ENCODE data around the gene XYLB.
"Not testable (repeated sequence)": the region's sequence is repeated elsewhere in the genome, so short reads cannot be mapped to it uniquely, and the experiment has no call there.

The XYLB gene

DNA sequence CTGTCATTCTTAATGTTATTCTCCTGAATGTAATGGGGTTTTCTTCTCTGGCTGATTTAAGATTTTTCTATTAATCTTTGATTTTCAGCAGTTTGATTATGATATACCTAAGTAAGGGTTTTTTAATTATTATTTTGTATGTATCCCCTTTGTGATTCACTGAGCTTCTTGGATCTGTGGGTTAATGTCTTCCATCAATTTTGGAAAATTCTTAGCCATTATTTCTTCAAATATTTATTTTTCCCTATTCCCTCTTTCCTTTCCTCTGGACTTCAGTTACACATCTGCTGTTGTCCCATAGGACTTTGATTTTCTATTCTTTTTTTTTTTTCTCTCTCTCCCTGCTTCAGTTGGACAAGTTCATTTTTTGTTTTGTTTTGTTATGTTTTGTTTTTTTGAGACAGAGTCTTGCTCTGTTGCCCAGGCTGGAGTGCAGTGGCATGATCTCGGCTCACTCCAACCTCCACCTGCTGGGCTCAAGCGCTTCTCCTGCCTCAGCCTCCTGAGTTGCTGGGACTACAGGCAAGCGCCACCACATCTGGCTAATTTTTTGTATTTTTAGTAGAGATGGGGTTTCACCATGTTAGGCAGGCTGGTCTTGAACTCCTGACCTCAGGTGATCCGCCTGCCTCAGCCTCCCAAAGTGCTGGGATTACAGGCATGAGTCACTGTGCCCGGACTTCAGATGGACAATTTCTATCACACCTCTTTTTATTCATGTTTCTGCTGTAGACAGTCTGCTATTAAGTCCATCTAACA is 40.6 kb downstream of the XYLB start:
- H3K36me3 Mint-ChIP-seq: peaks cover 7% of the 10 kb centered on the region
- H3K4me3 Mint-ChIP-seq: no peak overlapping the region
- H3K9me3 Mint-ChIP-seq: no peaks in the 10 kb centered on the region
- ATAC-seq (no peak), DNase-seq (ENCODE audit: low spot score in 2 of 2) (no peak)
- no peak overlapping the region for H3K27ac Mint-ChIP-seq
- H3K4me1 Mint-ChIP-seq: no peaks in the 10 kb centered on the region

DNA sequence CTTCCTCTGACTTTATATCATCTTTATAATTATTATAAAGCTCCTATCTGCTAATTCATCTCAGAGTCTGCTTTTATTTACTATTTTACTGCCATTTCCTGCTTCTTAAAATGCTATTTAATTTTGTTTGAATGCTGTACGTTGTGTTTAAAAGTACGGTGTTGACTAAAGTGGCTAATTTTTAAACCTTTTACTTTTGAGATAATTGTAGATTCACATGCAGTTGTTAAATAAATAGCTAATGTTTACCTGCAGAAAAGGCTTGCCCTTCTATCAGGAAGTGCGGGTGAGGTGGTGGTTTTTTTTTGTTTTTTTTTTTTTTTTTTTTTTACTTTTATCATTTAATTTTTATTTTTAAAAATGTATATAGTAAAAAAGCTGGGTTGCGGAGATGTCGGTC is 41.3 kb downstream of the XYLB start:
- Mint-ChIP-seq H3K27ac (no peak overlapping the region), H3K4me1 (no peaks in the 10 kb centered on the region), H3K4me3 (no peak overlapping the region), H3K9me3 (no peaks in the 10 kb centered on the region), H3K36me3 (peaks cover 7% of the 10 kb centered on the region)
- ATAC-seq (no peak), DNase-seq (ENCODE audit: low spot score in 2 of 2) (no peak)

DNA sequence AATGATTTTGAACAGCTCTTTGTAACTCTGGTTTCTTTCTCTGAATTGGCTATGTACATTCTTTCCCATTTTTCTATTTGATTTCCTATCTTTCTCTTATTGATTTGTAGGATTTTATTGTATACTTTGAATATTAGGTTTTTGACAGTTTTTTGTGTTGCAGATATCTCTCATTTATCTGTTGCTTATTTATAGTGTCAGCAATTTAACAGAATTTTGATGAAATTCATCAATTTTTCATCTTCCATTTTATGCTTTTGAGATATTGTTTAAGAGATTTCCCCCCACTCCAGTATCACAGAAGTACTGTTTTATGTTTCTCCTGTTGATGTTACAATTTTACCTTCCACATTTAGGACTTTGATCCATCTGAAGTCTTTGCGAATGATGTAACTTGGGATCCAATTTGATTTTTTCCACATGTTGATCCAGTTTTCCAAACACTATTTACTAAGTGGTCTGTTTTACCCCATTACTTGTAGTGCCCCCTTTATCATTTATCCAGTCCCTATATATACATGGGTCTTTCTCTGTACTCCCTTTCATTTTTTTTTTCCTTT is 46.1 kb downstream of the XYLB start:
- DNase-seq (ENCODE audit: low spot score in 2 of 2) (no peak), ATAC-seq (no peak)
- no peak overlapping the region for H3K27ac Mint-ChIP-seq
- H3K36me3 Mint-ChIP-seq: no peaks in the 10 kb centered on the region
- H3K9me3 Mint-ChIP-seq: no peaks in the 10 kb centered on the region
- no peaks in the 10 kb centered on the region for H3K4me1 Mint-ChIP-seq
- no peak overlapping the region for H3K4me3 Mint-ChIP-seq

DNA sequence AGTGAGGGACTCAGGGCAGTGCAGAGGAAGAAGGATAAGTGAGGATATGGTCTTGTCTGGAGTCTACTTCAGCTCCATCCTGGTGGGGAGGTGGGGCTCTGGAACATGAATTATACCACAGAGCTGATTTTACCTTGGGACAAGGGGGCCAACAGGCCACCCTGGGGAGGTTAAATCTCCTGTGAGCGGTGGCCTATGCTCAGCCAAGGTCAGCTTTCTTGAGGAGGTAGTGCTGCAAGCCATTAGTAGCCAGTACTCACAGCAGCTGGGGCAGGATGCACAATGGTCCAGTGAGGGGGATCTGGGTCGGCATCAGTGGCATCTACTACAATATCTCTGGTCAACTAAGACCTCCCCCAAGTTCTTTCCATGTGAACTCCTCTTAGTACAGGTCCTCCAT is 49.7 kb downstream of the XYLB start:
- ATAC-seq (no peak), DNase-seq (ENCODE audit: low spot score in 2 of 2) (peak in 1 of 2 donors; percentile 35)
- H3K4me1 Mint-ChIP-seq: no peaks in the 10 kb centered on the region
- no peak overlapping the region for H3K27ac Mint-ChIP-seq
- H3K9me3 Mint-ChIP-seq: no peaks in the 10 kb centered on the region
- no peak overlapping the region for H3K4me3 Mint-ChIP-seq
- peaks cover 9% of the 10 kb centered on the region for H3K36me3 Mint-ChIP-seq

DNA sequence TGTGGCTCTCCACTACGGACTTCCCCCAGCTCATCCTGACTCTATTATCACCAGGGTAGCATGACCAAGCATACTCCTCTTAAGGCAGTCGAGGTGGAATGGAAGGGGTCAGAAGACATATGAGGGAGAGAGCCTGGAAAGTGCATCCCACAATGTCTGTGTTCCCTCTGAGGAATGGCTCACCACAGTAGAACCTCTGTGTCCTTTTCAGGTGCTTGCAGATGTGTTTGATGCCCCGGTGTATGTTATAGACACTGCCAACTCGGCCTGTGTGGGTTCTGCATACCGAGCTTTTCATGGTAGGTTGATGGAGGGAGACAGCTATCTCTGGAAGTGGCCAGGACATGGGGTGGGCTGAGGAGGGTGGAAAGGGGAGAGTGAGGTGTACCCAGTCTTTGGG is 50.3 kb downstream of the XYLB start:
- no peak for DNase-seq (ENCODE audit: low spot score in 2 of 2)

DNA sequence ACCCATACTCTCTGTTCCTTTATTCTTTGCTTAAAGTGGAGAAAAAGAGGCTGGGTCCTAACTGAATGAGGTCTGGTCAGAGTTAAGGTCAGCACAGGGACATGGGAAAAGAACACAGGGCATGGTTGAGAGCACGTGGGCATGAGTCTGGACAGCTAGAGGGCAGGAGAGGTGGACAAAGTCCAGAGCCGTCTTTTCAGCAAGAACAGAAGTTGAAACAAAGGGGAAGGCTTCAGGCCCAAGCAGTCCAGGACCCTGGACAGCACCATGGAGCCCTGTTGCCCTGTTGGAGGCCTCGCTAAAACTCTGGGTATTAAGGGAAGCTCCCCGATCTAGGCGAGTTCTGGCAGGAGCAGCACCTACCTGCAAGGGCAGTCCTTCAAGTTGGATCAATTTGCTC is 50.7 kb downstream of the XYLB start:
- H3K36me3 Mint-ChIP-seq: peaks cover 9% of the 10 kb centered on the region
- H3K27ac Mint-ChIP-seq: no peak overlapping the region
- H3K4me3 Mint-ChIP-seq: no peak overlapping the region
- no peaks in the 10 kb centered on the region for H3K9me3 Mint-ChIP-seq
- ATAC-seq: no peak
- no peaks in the 10 kb centered on the region for H3K4me1 Mint-ChIP-seq
- peak in 1 of 2 donors; percentile 46 for DNase-seq (ENCODE audit: low spot score in 2 of 2)

More for the DNA sequence above, 50.3 kb downstream of the XYLB start:
- peaks cover 9% of the 10 kb centered on the region for H3K36me3 Mint-ChIP-seq
- no peaks in the 10 kb centered on the region for H3K4me1 Mint-ChIP-seq
- no peak for ATAC-seq
- H3K9me3 Mint-ChIP-seq: no peaks in the 10 kb centered on the region
- no peak overlapping the region for H3K27ac Mint-ChIP-seq
- H3K4me3 Mint-ChIP-seq: no peak overlapping the region

DNA sequence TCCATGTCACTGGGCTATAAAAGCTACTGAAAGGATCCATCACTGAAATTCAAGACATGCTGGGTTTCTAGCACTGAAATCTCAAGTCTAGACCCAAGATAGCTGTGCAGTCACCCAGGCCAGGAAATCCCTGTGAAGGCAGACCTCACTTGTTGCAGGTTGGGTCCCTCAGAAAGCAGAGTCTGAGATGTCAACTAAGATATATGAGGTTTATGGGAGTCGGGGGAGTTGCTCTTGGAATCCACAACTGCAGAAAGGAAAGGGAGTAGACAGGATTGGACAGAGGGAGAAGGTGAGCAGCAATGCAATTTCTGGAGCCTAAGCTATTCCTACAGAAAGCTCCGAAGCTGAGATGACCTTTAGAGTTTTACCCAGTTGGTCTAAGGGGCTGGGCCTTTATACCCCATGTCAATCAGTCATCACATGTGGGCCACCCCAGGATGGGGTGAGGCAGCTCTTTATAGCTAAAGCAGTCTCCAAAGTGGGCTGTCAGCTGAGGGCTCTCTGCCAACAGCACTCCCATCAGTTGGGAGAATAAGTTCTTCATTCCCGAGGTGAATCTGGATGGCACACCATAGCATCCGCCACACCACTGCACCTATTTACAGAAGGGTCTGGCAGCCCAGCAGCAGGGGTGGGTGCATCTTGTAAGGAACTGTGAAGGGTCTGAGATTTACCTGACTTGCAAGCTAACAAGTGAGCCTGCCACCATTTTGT is 54.8 kb downstream of the XYLB start:
- Mint-ChIP-seq H3K4me1 (no peaks in the 10 kb centered on the region), H3K4me3 (no peak overlapping the region), H3K36me3 (peaks cover 9% of the 10 kb centered on the region), H3K27ac (no peak overlapping the region), H3K9me3 (no peaks in the 10 kb centered on the region)
- DNase-seq (ENCODE audit: low spot score in 2 of 2): peak in 1 of 2 donors; percentile 32
- ATAC-seq: no peak

DNA sequence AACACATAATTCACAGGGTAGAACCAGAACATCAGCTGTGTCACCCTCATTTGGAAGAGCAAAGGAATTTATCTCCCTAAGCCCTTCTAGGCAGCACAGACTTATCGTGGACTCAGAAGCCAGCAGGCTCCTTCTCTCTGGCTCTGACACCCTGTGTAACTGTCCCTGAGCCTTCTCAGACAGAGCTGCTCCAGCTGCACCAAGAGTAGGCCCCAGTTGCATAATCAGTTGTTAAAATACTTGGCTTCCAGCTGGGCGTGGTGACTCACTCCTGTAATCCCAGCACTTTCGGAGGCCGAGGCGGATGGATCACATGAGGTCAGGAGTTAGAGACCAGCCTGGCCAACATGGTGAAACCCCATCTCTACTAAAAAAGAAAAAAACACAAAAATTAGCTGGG is 57.7 kb downstream of the XYLB start:
- ATAC-seq: no peak
- no peak overlapping the region for H3K27ac Mint-ChIP-seq
- H3K4me1 Mint-ChIP-seq: no peaks in the 10 kb centered on the region
- H3K9me3 Mint-ChIP-seq: no peaks in the 10 kb centered on the region
- H3K36me3 Mint-ChIP-seq: peaks cover 9% of the 10 kb centered on the region
- no peak overlapping the region for H3K4me3 Mint-ChIP-seq
- DNase-seq (ENCODE audit: low spot score in 2 of 2): no peak

DNA sequence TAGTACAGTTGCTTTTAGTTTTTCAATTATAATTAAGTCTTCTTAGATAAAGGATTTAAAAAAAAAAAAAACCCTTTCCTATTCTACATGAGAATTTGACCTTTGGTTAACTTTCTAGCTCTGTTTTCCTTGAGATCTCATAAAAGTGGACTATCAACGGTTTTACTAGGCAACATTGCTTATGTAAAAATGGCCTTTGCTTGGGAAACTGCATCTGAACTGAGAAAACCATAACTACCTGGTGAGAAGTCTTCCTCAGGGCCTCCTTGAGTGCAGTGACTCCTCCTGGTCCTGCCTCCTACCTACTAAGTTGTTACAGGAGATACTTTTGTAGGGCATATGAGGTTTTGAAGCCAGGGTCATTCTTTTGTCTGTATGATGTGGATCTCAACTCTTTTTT is 65.0 kb downstream of the XYLB start:
- DNase-seq (ENCODE audit: low spot score in 2 of 2) (no peak), ATAC-seq (no peak)
- Mint-ChIP-seq H3K9me3 (no peaks in the 10 kb centered on the region), H3K4me3 (no peak overlapping the region), H3K4me1 (no peaks in the 10 kb centered on the region), H3K27ac (no peak overlapping the region), H3K36me3 (no peaks in the 10 kb centered on the region)

DNA sequence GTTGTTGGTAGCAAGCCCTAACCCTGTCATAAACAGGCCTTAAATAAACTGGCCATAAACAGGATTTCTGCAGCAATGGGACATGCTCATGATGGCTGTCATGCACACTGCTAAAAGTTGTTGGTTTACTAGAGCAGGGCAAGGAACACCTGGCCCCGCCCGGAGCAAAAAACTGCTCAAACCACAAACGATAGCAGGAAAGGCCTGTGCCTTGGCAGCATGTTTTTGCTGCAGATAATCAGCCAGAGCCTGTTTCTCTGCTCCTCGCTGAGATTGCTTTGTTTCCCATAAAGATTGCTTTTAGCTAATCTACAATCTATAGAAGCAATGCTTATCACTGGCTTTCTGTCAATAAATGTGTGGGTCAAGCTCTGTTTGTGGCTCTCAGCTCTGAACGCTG is 74.2 kb downstream of the XYLB start:
- not testable (repeated sequence) for H3K4me3 Mint-ChIP-seq; DNase-seq (ENCODE audit: low spot score in 2 of 2); H3K27ac Mint-ChIP-seq

DNA sequence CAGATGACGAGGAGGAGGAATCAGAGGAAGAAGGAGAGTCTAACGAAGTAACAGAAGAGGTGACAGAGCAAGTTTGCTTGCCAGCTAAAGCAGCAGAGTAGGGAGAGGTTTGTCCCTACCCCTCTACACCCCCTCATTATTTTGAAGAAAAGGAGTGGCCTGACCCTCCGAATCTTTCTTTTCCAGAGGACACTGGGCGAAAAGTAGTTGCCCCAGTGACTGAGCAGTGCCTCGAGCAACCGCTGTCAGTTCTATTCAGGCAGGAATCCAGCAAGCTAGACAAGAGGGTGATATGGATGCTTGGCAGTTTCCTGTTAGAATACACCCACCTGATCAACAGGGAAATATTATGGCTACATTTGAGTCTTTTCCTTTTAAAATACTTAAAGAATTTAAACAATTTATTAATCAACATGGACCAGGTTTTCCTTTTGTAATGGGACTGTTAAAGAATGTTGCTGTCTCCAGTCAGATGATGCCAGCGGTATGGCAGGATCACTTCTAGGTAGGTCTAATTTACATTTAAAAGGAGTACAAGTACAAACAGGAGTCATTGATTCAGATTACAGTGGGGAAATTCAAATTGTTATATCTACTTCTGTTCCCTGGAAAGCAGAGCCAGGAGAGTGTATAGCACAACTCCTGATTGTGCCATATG is 75.2 kb downstream of the XYLB start:
- no peak for DNase-seq (ENCODE audit: low spot score in 2 of 2)
- no peak for ATAC-seq
- H3K27ac Mint-ChIP-seq: no peak overlapping the region
- peaks cover 9% of the 10 kb centered on the region for H3K4me1 Mint-ChIP-seq
- H3K4me3 Mint-ChIP-seq: no peak overlapping the region
- no peaks in the 10 kb centered on the region for H3K36me3 Mint-ChIP-seq
- no peaks in the 10 kb centered on the region for H3K9me3 Mint-ChIP-seq

More for the DNA sequence above, 74.2 kb downstream of the XYLB start:
- H3K9me3 Mint-ChIP-seq, H3K4me1 Mint-ChIP-seq, H3K36me3 Mint-ChIP-seq, ATAC-seq: not testable (repeated sequence)

DNA sequence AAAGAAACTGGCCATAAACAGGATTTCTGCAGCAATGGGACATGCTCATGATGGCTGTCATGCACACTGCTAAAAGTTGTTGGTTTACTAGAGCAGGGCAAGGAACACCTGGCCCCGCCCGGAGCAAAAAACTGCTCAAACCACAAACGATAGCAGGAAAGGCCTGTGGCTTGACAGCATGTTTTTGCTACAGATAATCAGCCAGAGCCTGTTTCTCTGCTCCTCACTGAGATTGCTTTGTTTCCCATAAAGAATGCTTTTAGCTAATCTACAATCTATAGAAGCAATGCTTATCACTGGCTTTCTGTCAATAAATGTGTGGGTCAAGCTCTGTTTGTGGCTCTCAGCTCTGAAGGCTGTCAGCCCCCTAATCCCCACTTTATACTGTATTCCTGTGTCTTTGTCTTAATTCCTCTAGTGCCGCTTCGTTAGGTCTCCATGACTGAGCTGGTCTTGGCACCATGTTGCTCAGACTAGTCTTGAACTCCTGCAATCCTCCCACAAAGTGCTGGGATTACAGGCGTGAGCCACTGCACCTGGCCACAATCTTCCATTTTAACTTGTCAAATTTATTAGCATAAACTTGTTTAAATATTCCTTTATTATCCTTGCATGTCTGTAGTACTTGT is 80.3 kb downstream of the XYLB start:
- not testable (repeated sequence) for DNase-seq (ENCODE audit: low spot score in 2 of 2); H3K4me3 Mint-ChIP-seq; ATAC-seq

DNA sequence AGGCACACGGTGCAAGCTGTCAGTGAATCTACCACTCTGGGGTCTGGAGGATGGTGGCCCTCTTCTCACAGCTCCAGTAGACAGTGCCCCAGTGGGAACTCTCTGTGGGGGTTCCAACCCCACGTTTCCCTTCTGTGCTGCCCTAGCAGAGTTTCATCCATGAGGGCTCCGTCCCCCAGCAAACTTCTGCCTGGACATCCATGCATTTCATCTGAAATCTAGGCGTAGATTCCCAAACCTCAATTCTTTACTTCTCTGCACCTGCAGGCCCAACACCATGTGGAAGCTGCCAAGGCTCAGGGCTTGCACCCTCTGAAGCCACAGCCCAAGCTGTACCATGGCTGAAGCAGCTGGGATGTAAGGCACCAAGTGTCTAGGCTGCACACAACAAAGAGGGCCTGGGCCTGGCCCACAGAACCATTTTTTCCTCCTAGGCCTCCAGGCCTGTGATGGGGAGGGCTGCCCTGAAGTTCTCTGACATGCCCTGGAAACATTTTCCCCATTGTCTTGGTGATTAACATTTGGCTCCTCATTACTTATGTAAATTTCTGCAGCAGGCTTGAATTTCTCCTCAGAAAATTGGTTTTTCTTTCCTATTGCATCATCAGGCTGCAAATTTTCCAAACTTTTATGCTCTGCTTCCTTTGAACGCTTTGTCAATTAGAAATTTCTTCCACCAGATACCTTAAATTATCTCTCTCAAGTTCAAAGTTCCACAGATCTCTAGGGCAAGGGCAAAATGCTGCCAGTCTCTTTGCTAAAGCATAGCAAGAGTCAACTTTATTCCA is 86.5 kb downstream of the XYLB start:
- H3K4me1 Mint-ChIP-seq: peaks cover 13% of the 10 kb centered on the region
- H3K36me3 Mint-ChIP-seq; H3K4me3 Mint-ChIP-seq; DNase-seq (ENCODE audit: low spot score in 2 of 2); H3K27ac Mint-ChIP-seq; ATAC-seq: not testable (repeated sequence)
- H3K9me3 Mint-ChIP-seq: peaks cover 14% of the 10 kb centered on the region

More for the DNA sequence above, 80.3 kb downstream of the XYLB start:
- not testable (repeated sequence) for H3K9me3 Mint-ChIP-seq, H3K36me3 Mint-ChIP-seq
- H3K27ac Mint-ChIP-seq: peak overlapping the region; percentile 73
- peaks cover 24% of the 10 kb centered on the region for H3K4me1 Mint-ChIP-seq

DNA sequence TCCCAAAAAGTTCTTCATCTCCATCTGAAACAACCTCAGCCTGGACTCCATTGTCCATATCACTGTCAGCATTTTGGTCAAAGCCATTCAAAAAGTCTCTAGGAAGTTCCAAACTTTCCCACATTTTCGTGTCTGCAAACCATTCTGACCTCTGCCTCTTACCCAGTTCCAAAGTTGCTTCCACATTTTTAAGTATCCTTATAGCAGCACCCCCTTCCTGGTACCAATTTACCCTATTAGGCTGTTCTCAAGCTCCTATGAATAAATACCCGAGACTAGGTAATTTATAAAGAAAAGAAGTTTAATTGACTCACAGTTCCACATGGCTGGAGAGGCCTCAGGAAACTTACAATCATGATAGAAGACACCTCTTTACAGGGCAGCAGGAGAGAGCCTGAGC is 87.1 kb downstream of the XYLB start:
- ATAC-seq; H3K4me1 Mint-ChIP-seq; DNase-seq (ENCODE audit: low spot score in 2 of 2); H3K4me3 Mint-ChIP-seq; H3K36me3 Mint-ChIP-seq; H3K27ac Mint-ChIP-seq: not testable (repeated sequence)
- H3K9me3 Mint-ChIP-seq: peaks cover 14% of the 10 kb centered on the region

Data from stimulated activated effector memory CD8-positive, alpha-beta T cell treated with anti-CD3 and anti-CD28 coated beads, Interleukin-12 subunit alpha, Interleukin-12 subunit beta, amount 100 ng/mL, for 72 hours (primary cell).